Erythroblast (primary cell): ENCODE results near the gene CDK6.

Experiments
- GATA1 ChIP-seq: IDR thresholded peaks from 2 replicates; pipeline ENCODE4 v1.6.1; 2011; ENCODE audit warnings: low read depth, mild to moderate bottlenecking, control low read depth, low read length, moderate library complexity
- POLR2A ChIP-seq: IDR thresholded peaks from 2 replicates; pipeline ENCODE4 v1.6.1; 2011; ENCODE audit warnings: mild to moderate bottlenecking, low read length

- TF ChIP-seq POLR2A (no peak), GATA1 (no peak)
These were observed 139.0 kb downstream of the CDK6 start for GRCh38 chr7:92697414-92697813.
